Measurements from ENCODE around the gene RPS16.

Gene RPS16

GRCh38 chr19:39422020-39422419 lies 13.7 kb downstream of the RPS16 start:
- DNase-seq (ENCODE audit: low read depth): no peak

GRCh38 chr19:39420769-39421168 lies 15.0 kb downstream of the RPS16 start:
- DNase-seq (ENCODE audit: low read depth): no peak

DNA sequence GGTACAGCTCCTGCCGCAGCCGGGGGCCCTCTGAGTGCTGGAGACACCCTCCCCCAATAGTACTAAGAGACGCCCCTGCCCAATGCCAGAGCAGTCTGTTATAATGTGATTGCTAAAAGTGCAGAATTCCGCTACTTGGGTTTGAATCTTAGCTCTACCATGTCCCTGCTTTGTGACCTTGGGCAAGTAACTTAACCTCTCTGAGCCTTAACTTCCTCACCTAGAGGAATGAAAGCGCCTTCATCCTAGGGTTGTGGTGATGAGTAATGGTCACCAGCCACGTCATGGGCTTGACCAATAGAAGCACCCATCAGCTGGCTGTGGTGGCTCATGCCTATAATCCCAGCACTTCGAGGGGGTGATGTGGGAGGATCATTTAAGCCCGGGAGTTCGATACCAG lies 16.7 kb downstream of the RPS16 start:
- DNase-seq (ENCODE audit: low read depth): no peak

DNA sequence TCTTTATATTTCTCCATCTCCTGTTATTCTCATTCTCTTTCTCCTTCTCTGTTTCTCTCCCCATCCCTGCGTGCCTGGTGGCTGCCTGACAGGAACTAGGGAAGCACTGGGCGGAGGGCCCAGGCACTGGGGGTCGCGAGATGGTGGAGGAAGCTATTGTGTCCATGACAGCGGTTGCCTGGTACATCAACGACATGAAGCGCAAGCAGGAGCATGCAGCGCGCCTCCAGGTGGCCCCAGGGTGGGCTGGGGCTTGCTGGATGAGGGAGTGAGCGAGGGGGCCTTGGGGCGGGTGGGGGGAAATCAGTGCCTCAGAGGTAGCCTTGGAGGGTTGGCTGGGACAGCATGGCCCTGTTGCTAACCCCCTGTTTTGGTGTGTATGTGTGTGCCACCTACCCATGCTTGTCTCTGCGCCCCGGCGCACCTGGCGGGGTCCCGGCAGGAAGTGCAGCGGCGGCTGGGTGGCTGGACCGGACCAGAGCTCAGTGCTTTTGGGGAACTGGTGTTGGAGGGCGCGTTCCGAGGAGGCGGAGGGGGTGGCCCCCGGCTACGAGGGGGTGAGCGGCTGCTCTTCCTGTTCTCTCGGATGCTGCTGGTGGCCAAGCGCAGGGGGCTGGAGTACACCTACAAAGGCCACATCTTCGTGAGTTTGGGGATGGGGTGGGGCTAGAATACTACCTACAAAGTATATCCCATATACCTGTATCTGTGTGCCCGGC lies 18.1 kb downstream of the RPS16 start:
- DNase-seq (ENCODE audit: low read depth): no peak

- DNase-seq (ENCODE audit: low read depth): no peak
These were observed 19.3 kb downstream of the RPS16 start for GRCh38 chr19:39416152-39417120.

GRCh38 chr19:39415111-39416046 lies 20.4 kb downstream of the RPS16 start:
- DNase-seq (ENCODE audit: low read depth): no peak

GRCh38 chr19:39413911-39414608 lies 21.7 kb downstream of the RPS16 start:
- no peak for DNase-seq (ENCODE audit: low read depth)

DNA sequence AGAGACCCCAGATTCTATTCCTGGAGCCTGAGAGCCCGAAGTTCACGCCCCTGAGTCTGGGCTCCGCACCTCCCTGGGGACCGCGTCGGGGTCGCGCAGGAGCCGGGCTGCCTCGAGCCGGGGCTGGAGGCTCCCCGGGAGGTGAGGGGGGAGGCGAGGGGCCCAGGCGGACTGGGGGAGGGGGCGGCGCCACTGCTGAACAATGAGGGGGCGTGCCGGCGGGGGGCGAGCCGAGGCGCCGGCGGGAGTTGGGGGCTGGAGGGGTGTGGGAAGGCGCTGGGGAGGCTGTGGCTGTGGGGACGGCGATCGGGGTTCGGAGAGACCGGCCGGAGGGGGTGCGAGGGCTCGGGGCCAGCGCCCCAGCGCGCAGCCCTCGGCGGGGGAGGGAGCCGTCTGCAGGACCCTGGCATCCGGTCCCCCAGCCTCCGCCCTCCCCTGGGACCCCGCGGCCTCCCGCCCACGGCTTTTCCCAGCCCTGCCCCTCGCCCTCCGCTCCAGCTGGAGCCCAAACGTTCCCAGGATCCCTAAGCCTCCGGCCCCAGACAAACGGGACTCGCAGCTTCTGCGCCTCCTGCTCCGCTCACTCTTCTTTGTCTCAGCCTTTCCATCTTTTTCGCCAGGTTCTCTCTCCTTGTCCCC lies 22.4 kb downstream of the RPS16 start:
- no peak for DNase-seq (ENCODE audit: low read depth)

GRCh38 chr19:39412867-39413271 lies 22.9 kb downstream of the RPS16 start:
- no peak for DNase-seq (ENCODE audit: low read depth)

- peak; percentile 96 for DNase-seq (ENCODE audit: low read depth)
These were observed 23.5 kb downstream of the RPS16 start, which contains the start of gene PLEKHG2 for GRCh38 chr19:39412100-39412866. Gene PLEKHG2 (plus strand): TSS chr19:39412669. CDS start chr19:39414087, 1,418 bp downstream.

DNA sequence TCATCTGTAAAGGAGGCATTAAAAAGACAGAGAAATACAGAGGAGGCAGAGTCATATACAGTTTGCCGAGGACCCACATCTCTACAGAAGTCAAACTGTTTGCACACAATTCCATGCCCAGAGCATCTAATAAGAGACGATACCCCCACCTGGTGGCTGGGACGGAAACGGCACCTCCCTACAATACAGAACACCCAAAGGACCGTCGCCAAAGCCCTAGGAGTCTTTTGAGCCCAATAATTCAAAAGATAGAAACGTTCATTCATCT lies 24.0 kb downstream of the RPS16 start:
- peak; percentile 82 for DNase-seq (ENCODE audit: low read depth)

DNA sequence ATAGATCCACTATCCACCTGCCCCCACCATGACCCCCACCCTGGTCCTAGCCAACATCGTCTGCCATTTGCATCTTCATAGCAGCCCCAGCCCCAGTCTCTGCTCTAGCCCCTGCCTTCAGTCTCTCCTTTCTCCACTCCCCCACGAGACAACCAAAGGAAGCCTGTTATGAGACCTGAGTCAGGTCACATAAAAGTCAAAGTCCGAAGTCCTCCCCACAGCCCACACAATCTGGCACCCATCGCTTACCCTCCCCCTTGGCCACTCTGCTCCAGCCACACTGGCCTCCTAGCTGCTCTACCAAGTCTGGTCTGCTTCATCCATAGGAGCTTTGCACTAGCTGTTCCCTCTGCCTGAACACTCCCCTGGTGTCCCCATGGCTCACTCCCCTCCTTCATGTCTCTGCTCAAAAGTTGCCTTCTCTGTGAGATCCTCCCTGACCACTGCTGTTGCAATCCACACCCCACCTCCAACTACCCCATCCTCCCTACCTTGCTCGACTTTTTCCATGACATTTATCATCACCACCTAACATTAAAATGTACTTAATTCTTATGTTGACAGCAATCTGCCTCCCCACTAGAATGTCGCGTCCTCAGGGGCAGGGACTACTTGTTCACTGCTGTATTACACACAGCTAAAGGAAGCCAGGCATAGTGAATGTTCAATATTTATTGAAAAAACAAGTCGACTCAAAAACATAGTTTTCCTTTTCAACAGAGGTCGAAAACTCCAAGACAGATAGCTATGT lies 24.5 kb downstream of the RPS16 start:
- DNase-seq (ENCODE audit: low read depth): no peak

GRCh38 chr19:39410831-39411080 lies 25.0 kb downstream of the RPS16 start:
- DNase-seq (ENCODE audit: low read depth): no peak

DNA sequence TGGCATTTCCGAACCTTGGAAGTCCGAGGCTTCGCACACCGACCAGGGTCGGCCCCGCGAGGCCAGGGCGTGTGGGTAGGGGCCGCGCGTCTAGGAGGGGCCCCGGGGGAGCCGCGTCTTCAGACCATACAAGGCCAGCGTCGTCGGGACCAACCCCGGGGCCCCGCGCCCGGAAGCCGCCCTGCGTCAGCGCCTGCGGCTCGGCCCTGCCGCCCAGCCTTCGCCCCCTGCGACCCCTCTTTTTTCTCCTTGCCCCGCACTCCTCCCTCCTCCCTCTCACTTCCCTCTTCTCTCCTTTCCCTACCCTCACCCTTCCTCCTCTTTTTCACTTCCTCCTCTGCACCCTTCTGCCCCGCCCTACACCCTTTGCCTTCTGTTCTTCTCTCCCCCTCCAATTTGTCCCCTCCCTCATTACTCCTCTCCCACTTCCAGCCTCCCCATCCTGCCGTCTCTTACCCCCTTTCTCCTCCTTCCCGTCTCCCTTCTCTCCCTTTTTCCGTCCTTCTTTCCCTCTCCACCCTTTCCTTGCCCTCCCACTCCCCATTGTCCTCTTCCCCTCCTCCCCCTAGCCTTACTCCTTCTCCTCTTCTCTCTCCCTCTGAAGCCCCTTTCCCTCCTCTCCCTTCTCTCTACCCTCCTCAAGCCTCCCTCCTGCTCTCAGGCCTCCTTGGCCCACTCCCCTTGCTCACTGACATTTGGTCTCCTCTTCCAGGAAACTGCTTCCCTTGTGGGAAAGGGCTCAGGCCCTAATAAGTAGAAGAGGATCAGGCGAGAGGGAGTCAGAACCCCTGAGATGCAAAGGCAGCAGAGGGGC lies 25.5 kb downstream of the RPS16 start:
- DNase-seq (ENCODE audit: low read depth): no peak

- peak; percentile 73 for DNase-seq (ENCODE audit: low read depth)
These were observed 26.3 kb downstream of the RPS16 start for GRCh38 chr19:39409208-39410016.

- DNase-seq (ENCODE audit: low read depth): no peak
These were observed 27.1 kb downstream of the RPS16 start for GRCh38 chr19:39408392-39409207.
